Keratinocyte (primary cell): Measurements from ENCODE around the gene TCFL5. TPM values are rescaled to one million over a fixed set of nuclear protein-coding genes. Genes with fewer than 3 reads are reported as not detected.
A peak's percentile ranks its signal among the peaks of the same experiment; 100 is the strongest.

ENCODE experiments used
- DNase-seq: peaks from one replicate; pipeline ENCODE4 v3.0.0-alpha.2; 2011; ENCODE audit warnings: low read depth, missing footprints, low spot score
- FAIRE-seq: peaks from 2 replicates; lab custom pipeline; 2011; peaks lifted over from hg19 to GRCh38; lab: Jason Lieb, UNC
- H2AFZ ChIP-seq: 2 replicates; pipeline ENCODE4 v1.6.0; 2012; ENCODE audit warnings: low read length, control low read depth, inconsistent platforms; ENCODE audit not compliant: control insufficient read depth
- H3K27ac ChIP-seq: 2 replicates; pipeline ENCODE4 v1.5.1; 2011; ENCODE audit warnings: low read length; ENCODE audit not compliant: control insufficient read depth, insufficient read depth
- H3K27me3 ChIP-seq: 3 replicates; pipeline ENCODE4 v1.6.0; 2011; ENCODE audit warnings: low read length; ENCODE audit not compliant: control insufficient read depth, insufficient read depth; ENCODE audit errors: extremely low read depth
- H3K36me3 ChIP-seq, 2 experiments: 2 replicates in 1 of 2; 3 replicates in 1 of 2; pipeline ENCODE4 v1.5.1; 2011; ENCODE audit warnings: low read length in 2 of 2, mild to moderate bottlenecking in 1 of 2; ENCODE audit not compliant: control insufficient read depth in 2 of 2, insufficient read depth in 2 of 2; ENCODE audit errors: extremely low read depth in 1 of 2
- H3K4me1 ChIP-seq: 3 replicates; pipeline ENCODE4 v1.5.1; 2011; ENCODE audit warnings: low read length; ENCODE audit not compliant: control insufficient read depth, insufficient read depth; ENCODE audit errors: extremely low read depth
- H3K4me2 ChIP-seq: 3 replicates; pipeline ENCODE4 v1.6.0; 2011; ENCODE audit warnings: low read depth, low read length; ENCODE audit not compliant: control insufficient read depth, insufficient read depth; ENCODE audit errors: extremely low read depth
- H3K4me3 ChIP-seq, 3 experiments: fragments of 200-600 bp in 1 of 3; sonication (generic) in 1 of 3; 2 replicates in 2 of 3; 3 replicates in 1 of 3; pipeline ENCODE4 v1.5.1; 2011 to 2016; ENCODE audit warnings: low read length in 3 of 3, mild to moderate bottlenecking in 3 of 3, control low read depth in 2 of 3, inconsistent platforms in 1 of 3, low read depth in 1 of 3, mixed read lengths in 1 of 3, mixed run types in 1 of 3, moderate library complexity in 1 of 3; ENCODE audit not compliant: control insufficient read depth in 2 of 3, insufficient read depth in 2 of 3; ENCODE audit errors: extremely low read depth in 1 of 3
- H3K79me2 ChIP-seq: 2 replicates; pipeline ENCODE4 v1.6.0; 2012; ENCODE audit warnings: low read length; ENCODE audit not compliant: control insufficient read depth, insufficient read depth
- H3K9ac ChIP-seq: 3 replicates; pipeline ENCODE4 v1.6.0; 2011; ENCODE audit warnings: low read length; ENCODE audit not compliant: control insufficient read depth, insufficient read depth; ENCODE audit errors: extremely low read depth
- H3K9me1 ChIP-seq: 3 replicates; pipeline ENCODE4 v1.6.0; 2011; ENCODE audit warnings: low read length; ENCODE audit not compliant: control insufficient read depth, insufficient read depth; ENCODE audit errors: extremely low read depth
- H3K9me3 ChIP-seq: 2 replicates; pipeline ENCODE4 v1.5.1; 2012; ENCODE audit warnings: low read depth, low read length; ENCODE audit not compliant: control insufficient read depth
- H4K20me1 ChIP-seq: 3 replicates; pipeline ENCODE4 v1.6.0; 2011; ENCODE audit warnings: low read length; ENCODE audit not compliant: control insufficient read depth, insufficient read depth; ENCODE audit errors: extremely low read depth
- CTCF ChIP-seq, 3 experiments: IDR thresholded peaks in 1 of 3; conservative IDR thresholded peaks in 1 of 3; optimal IDR thresholded peaks in 1 of 3; 2 replicates in 2 of 3; 3 replicates in 1 of 3; pipeline versions ENCODE3 to v1.5.1; 2011; ENCODE audit warnings: low read length in 3 of 3, mild to moderate bottlenecking in 3 of 3, moderate library complexity in 2 of 3, control low read depth in 1 of 3, inconsistent platforms in 1 of 3; ENCODE audit not compliant: insufficient read depth in 2 of 3; ENCODE audit errors: extremely low read depth in 1 of 3
- EZH2 ChIP-seq: IDR thresholded peaks from one replicate; pipeline ENCODE4 v1.6.1; 2012; ENCODE audit warnings: inconsistent platforms, mild to moderate bottlenecking, low read length, moderate library complexity
- dilution Hi-C: fragments of 300-500 bp; cut with MboI; formaldehyde crosslinking; loops from one replicate; pipeline ENCODE4 v1.7.0; 2020; ENCODE audit warnings: low sequenced_read_pairs; ENCODE audit not compliant: extremely low pct_ligation_motif_present
- polyA plus RNA-seq, 5 experiments: library from polyadenylated mRNA; depleted of rRNA in 3 of 5; stranded (reverse) in 3 of 5; stranded (forward) in 1 of 5; unstranded in 1 of 5; fragments of >200 nt; gene quantifications; 1 replicate in 1 of 5; 2 replicates in 3 of 5; 3 replicates in 1 of 5; pipeline versions ENCODE4 v1.2.1 to v1.2.3, GENCODE V29; 2011 to 2012; ENCODE audit warnings: missing spikeins in 2 of 5, low read depth in 1 of 5, low replicate concordance in 1 of 5

The TCFL5 gene
- polyA plus RNA-seq, 1 donor (not counting 4 experiments of a cell fraction or from before 2014, with no cell fraction given): 14.6 TPM

GRCh38 chr20:62860924-62861691 is 514 bp downstream of the TCFL5 start:
- no peaks in the 10 kb centered on the region for H3K9me3 ChIP-seq
- peaks cover 0 to 11% of the 10 kb centered on the region in 2 experiments for H3K36me3 ChIP-seq
- DNase-seq: no peak
- no peak for FAIRE-seq
- H3K4me3 ChIP-seq: peak overlapping the region; percentile 50 to 68 (median 64)
- no peaks in the 10 kb centered on the region for H3K27me3 ChIP-seq
- H4K20me1 ChIP-seq: peaks cover 8% of the 10 kb centered on the region
- H2AFZ ChIP-seq: peak overlapping the region; percentile 81
- dilution Hi-C loops: no loop called here
- no peak for TF ChIP-seq CTCF (optimal IDR thresholded peaks at IDR 0.05 in 1 of 3, IDR thresholded peaks at IDR 0.05 in 1 of 3, conservative IDR thresholded peaks at IDR 0.05 in 1 of 3; ENCODE audit: extremely low read depth in 1 of 3, insufficient read depth in 2 of 3, low read length in 3 of 3)
- H3K9ac ChIP-seq: peak overlapping the region; percentile 73
- peak overlapping the region; percentile 90 for H3K4me2 ChIP-seq
- H3K27ac ChIP-seq: peak overlapping the region; percentile 52
- peaks cover 29% of the 10 kb centered on the region for H3K79me2 ChIP-seq
- H3K9me1 ChIP-seq: no peaks in the 10 kb centered on the region
- H3K4me1 ChIP-seq: peaks cover 28% of the 10 kb centered on the region

GRCh38 chr20:62860391-62860923 is 1.2 kb downstream of the TCFL5 start:
- Histone ChIP-seq H3K27ac (peak overlapping the region; percentile 53), H3K27me3 (no peaks in the 10 kb centered on the region), H3K9me1 (no peaks in the 10 kb centered on the region), H3K4me3 (peak overlapping the region; percentile 50 to 68 (median 64)), H3K9me3 (no peaks in the 10 kb centered on the region), H3K36me3 (peaks cover 0 to 11% of the 10 kb centered on the region in 2 experiments), H3K79me2 (peaks cover 29% of the 10 kb centered on the region), H2AFZ (no peak overlapping the region), H4K20me1 (peaks cover 8% of the 10 kb centered on the region), H3K9ac (peak overlapping the region; percentile 73), H3K4me1 (peaks cover 28% of the 10 kb centered on the region), H3K4me2 (peak overlapping the region; percentile 90)
- FAIRE-seq (peak; percentile 69), DNase-seq (no peak)
- TF ChIP-seq CTCF (optimal IDR thresholded peaks at IDR 0.05 in 1 of 3, IDR thresholded peaks at IDR 0.05 in 1 of 3, conservative IDR thresholded peaks at IDR 0.05 in 1 of 3; ENCODE audit: extremely low read depth in 1 of 3, insufficient read depth in 2 of 3, low read length in 3 of 3): peak in 1 of 3 experiments; percentile 64
- TF ChIP-seq EZH2: no peak
- dilution Hi-C loops: no loop called here
